Heart left ventricle (tissue), 16 donors: ENCODE results near the gene PDE6A. TPM values are rescaled to one million over a fixed set of nuclear protein-coding genes. Genes with fewer than 3 reads are reported as not detected.

Experiments used
- ATAC-seq, 4 donors: fragments of 200-7000 bp; cut with Tn5 transposase; one replicate each; pipeline ENCODE4 v1.9.1; 2020 to 2022; ENCODE audit warnings: moderate library complexity in 4 of 4, mild to moderate bottlenecking in 3 of 4, moderate number of reproducible peaks in 1 of 4
- DNase-seq, 5 donors: peaks; one replicate each; pipeline ENCODE4 v3.0.0-alpha.2; 2020
- H3K27ac ChIP-seq, 12 donors: fragments of 200-600 bp; sonication (generic) in 4 of 12; one replicate each; pipeline versions ENCODE4 v1.5.0 to v1.8.0; 2016 to 2022; ENCODE audit warnings: mild to moderate bottlenecking in 2 of 12
- H3K27me3 ChIP-seq, 9 donors: fragments of 200-600 bp; sonication (generic) in 2 of 9; one replicate each; pipeline versions ENCODE4 v1.5.1 to v1.8.0; 2016 to 2022; ENCODE audit warnings: mild to moderate bottlenecking in 3 of 9
- H3K36me3 ChIP-seq, 9 donors: fragments of 200-600 bp; sonication (generic) in 2 of 9; one replicate each; pipeline versions ENCODE4 v1.5.0 to v1.8.0; 2018 to 2022; ENCODE audit warnings: mild to moderate bottlenecking in 2 of 9
- H3K4me1 ChIP-seq, 12 donors: fragments of 200-600 bp; sonication (generic) in 4 of 12; one replicate each; pipeline versions ENCODE4 v1.5.0 to v1.8.0; 2016 to 2022; ENCODE audit warnings: mild to moderate bottlenecking in 3 of 12
- H3K4me3 ChIP-seq, 12 donors: fragments of 200-600 bp; sonication (generic) in 4 of 12; one replicate each; pipeline versions ENCODE4 v1.5.0 to v1.8.0; 2017 to 2022; ENCODE audit warnings: mild to moderate bottlenecking in 9 of 12, moderate library complexity in 4 of 12
- H3K9me3 ChIP-seq, 12 donors: fragments of 200-600 bp; sonication (generic) in 4 of 12; one replicate each; pipeline versions ENCODE4 v1.5.0 to v1.8.0; 2016 to 2022; ENCODE audit warnings: mild to moderate bottlenecking in 1 of 12
- POLR2A ChIP-seq, 2 donors: fragments of 450-650 bp; IDR thresholded peaks; one replicate each; pipeline ENCODE4 v1.6.1; 2017; ENCODE audit warnings: antibody characterized with exemption in 2 of 2, mild to moderate bottlenecking in 2 of 2, moderate library complexity in 2 of 2
- WGBS, 4 donors: extraction: QIAGEN DNeasy Blood & Tissue Kit in 2 of 4; methylation state at CpG; one replicate each; pipeline versions ENCODE4 v1.1.5 to v1.1.7; 2013 to 2018; 5-methylcytosine and 5-hydroxymethylcytosine counted together
- intact Hi-C, 10 donors: fragments of 100-400 bp; cut with DNase I; formaldehyde crosslinking; loops; one replicate each; pipeline versions ENCODE4 v1.11.1 to v1.14.2; 2022
- polyA plus RNA-seq, 2 donors: library from polyadenylated mRNA; stranded (reverse); fragments of 200-250 nt; gene quantifications; one replicate each; pipeline ENCODE4 v1.2.3, GENCODE V29; 2013
- total RNA-seq, 9 donors: library from RNA; depleted of rRNA in 2 of 9; stranded (reverse); fragments of >200 nt in 2 of 9; fragmentation: NEBNext Ultra II Directional in 3 of 9; extraction: Animal tissue kit (Norgen Biotek cat#: 25700) in 3 of 9; gene quantifications; one replicate each; pipeline versions ENCODE4 v1.1.0 to v1.2.4, GENCODE V29; 2016 to 2023
- TF ChIP-seq, protein P1 (sequence below), 12 donors: fragments of 200-600 bp; sonication (generic) in 4 of 12; IDR thresholded peaks; one replicate each; pipeline versions ENCODE4 v1.5.0 to v1.8.0; 2018 to 2022; ENCODE audit warnings: antibody characterized with exemption in 12 of 12, mild to moderate bottlenecking in 5 of 12
- donor health status: ischemic (EF 13 %, LVEDD 7.1; RV severe dilation, severe dysfunction).
- donor health status: healthy with polysubstance abuse.
- donor health status: DM: no; HTN: yes; CAD: no.
- donor health status: DM: no; HTN: no; CAD: no.
- donor health status: ischemic (EF 25% LVEDD 6.9; RV normal size, moderate dysfunction).
- donor health status: ischemic (EF 25% LVEDD 5.7; RV mildly dilated, moderate dysfunction).
- donor health status: healthy.
- donor health status: DM: yes; HTN: yes; CAD: no.
- donor health status: ischemic (EF 35%, LVEDD 5.7; RV mildly dilated, moderate dysfunction).
- donor health status: nonischemic (EF 11% LVEDD 7.7; RV severe dilation, severe dysfunction).
- donor health status: DM: yes; HTN: yes; CAD: no.
- donor health status: PGD.
- donor health status: ischemic (EF 29% LVEDD 5.4; RV normal size, mild dysfunction).
- donor health status: nonischemic (EF 23%, LVEDD 6.1; RV moderate dilation, normal function).

PDE6A gene
- total and polyA plus RNA-seq, 11 donors = 0.04 to 0.35 (median 0.11) TPM; not detected in 1

- no peaks in the 10 kb centered on the region for H3K36me3 ChIP-seq
- H3K9me3 ChIP-seq = no peaks in the 10 kb centered on the region
- no peak overlapping the region for H3K4me3 ChIP-seq
- intact Hi-C loops = no loop called here
- no peak for DNase-seq
- H3K27me3 ChIP-seq = no peaks in the 10 kb centered on the region
- WGBS, 4 donors = 44 to 70% (median 55%) methylated on average over 1 of the region's 1 CpG
- ATAC-seq = no peak
- peak overlapping the region in 1 of 12 donors; percentile 26 for H3K27ac ChIP-seq
- peaks cover 0 to 13% (median 0%) of the 10 kb centered on the region in 12 donors for H3K4me1 ChIP-seq
- TF ChIP-seq, protein P1, sequence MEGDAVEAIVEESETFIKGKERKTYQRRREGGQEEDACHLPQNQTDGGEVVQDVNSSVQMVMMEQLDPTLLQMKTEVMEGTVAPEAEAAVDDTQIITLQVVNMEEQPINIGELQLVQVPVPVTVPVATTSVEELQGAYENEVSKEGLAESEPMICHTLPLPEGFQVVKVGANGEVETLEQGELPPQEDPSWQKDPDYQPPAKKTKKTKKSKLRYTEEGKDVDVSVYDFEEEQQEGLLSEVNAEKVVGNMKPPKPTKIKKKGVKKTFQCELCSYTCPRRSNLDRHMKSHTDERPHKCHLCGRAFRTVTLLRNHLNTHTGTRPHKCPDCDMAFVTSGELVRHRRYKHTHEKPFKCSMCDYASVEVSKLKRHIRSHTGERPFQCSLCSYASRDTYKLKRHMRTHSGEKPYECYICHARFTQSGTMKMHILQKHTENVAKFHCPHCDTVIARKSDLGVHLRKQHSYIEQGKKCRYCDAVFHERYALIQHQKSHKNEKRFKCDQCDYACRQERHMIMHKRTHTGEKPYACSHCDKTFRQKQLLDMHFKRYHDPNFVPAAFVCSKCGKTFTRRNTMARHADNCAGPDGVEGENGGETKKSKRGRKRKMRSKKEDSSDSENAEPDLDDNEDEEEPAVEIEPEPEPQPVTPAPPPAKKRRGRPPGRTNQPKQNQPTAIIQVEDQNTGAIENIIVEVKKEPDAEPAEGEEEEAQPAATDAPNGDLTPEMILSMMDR (IDR thresholded peaks at IDR 0.05) = no peak
- no peak for TF ChIP-seq POLR2A (IDR thresholded peaks at IDR 0.05)
Measured at GRCh38 chr5:149888280-149888679, 56.3 kb downstream of the PDE6A start.

GRCh38 chr5:149887622-149888183, 56.9 kb downstream of the PDE6A start:
- no peaks in the 10 kb centered on the region for H3K36me3 ChIP-seq
- H3K27ac ChIP-seq = peak overlapping the region in 2 of 12 donors; percentile 15 to 26
- no peaks in the 10 kb centered on the region for H3K27me3 ChIP-seq
- H3K4me1 ChIP-seq = peaks cover 0 to 13% (median 0%) of the 10 kb centered on the region in 12 donors
- intact Hi-C loops = no loop called here
- ATAC-seq (peak; percentile 45 to 53 (median 51)), DNase-seq (no peak)
- WGBS, 4 donors = 13 to 41% (median 25%) methylated on average over 10 of the region's 10 CpGs
- no peak for TF ChIP-seq POLR2A (IDR thresholded peaks at IDR 0.05)
- TF ChIP-seq, protein P1 (IDR thresholded peaks at IDR 0.05) = no peak
- no peaks in the 10 kb centered on the region for H3K9me3 ChIP-seq
- no peak overlapping the region for H3K4me3 ChIP-seq

DNA sequence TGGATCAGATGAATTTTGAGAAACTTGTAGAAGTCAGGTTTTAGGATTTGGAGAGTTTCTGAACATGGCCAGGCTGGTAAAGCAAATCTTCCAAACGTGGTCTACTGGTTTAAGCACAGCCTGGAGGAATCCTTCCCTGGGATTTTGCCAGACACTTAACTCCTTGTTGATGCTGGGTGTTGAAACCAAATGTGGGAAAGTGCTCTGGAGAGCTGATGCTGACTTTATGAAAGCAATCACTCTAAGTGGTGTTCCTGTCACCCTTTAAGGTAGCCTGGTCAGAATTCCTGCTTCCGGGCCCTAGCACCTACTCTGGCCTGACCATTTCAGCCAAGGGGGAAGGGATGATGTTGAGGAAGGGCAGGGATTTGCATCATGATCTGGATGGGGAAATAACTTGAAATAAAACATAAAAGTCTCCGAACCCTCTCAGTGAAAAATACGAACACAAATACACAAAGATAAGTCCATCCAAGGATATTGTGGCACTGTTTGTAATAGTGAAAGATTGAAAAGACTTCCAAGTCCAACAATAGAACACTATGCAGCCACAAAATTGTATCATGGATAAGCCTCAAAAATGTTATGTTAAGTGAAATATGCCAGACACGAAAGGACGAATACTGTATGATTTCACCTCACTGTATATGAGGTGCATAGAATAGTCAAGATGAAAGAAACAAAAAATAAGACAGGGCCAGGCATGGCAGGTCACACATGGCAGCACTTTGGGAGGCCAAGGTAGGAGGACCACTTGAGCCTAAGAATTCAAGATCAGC, 57.7 kb downstream of the PDE6A start:
- Histone ChIP-seq H3K27ac (peak overlapping the region in 1 of 12 donors; percentile 49), H3K4me3 (no peak overlapping the region), H3K9me3 (no peaks in the 10 kb centered on the region), H3K4me1 (peaks cover 0 to 13% (median 0%) of the 10 kb centered on the region in 12 donors), H3K27me3 (no peaks in the 10 kb centered on the region), H3K36me3 (no peaks in the 10 kb centered on the region)
- peak in 1 of 4 donors; percentile 13 for ATAC-seq
- 82 to 86% (median 83%) methylated on average over 6 of the region's 6 CpGs for WGBS, 4 donors
- intact Hi-C loops = no loop called here
- TF ChIP-seq POLR2A (IDR thresholded peaks at IDR 0.05) = no peak
- TF ChIP-seq, protein P1 (IDR thresholded peaks at IDR 0.05) = no peak
- no peak for DNase-seq

DNA sequence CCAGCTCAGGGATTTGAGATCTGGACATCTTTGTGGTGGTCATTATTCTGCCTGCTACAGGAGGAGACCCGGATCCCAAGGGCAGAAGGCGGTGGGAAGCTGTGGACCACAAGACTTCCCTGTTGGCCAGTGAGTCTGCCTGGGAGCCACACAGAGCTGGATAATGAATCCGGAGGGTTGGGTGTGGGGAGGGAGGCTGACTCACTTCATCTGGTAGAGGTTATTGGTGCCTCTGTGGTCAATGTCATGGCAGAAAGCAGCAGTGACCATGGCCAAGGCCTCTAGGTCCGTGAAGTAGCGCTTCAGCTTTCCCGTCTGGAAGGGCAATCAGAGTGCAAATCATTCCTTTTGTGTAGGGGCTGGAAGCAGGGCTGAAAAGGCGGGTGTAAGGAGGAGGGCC, 58.5 kb downstream of the PDE6A start:
- ATAC-seq = no peak
- Histone ChIP-seq H3K27ac (no peak overlapping the region), H3K27me3 (no peaks in the 10 kb centered on the region), H3K9me3 (no peaks in the 10 kb centered on the region), H3K4me1 (peaks cover 0 to 13% (median 0%) of the 10 kb centered on the region in 12 donors), H3K4me3 (no peak overlapping the region), H3K36me3 (no peaks in the 10 kb centered on the region)
- WGBS, 4 donors = 92 to 98% (median 93%) methylated on average over 7 of the region's 7 CpGs
- no peak for DNase-seq
- intact Hi-C loops = no loop called here
- no peak for TF ChIP-seq POLR2A (IDR thresholded peaks at IDR 0.05)
- TF ChIP-seq, protein P1 (IDR thresholded peaks at IDR 0.05) = no peak
